GM21423 (cell line): Measurements from ENCODE around the gene OPA3.
"Not testable (repeated sequence)": the region's sequence is repeated elsewhere in the genome, so short reads cannot be mapped to it uniquely, and the experiment has no call there.

Experiments used
- ATAC-seq: cut with Tn5 transposase; IDR thresholded peaks from one replicate; pipeline ENCODE4 v1.9.1; 2021; ENCODE audit warnings: mild to moderate bottlenecking, moderate library complexity; ENCODE audit not compliant: unreplicated experiment

OPA3 gene

GRCh38 chr19:45523642-45524256 is 60.9 kb downstream of the OPA3 start:
- ATAC-seq, result no peak

GRCh38 chr19:45522010-45522941 is 62.3 kb downstream of the OPA3 start:
- no peak for ATAC-seq

GRCh38 chr19:45518469-45518826 is 66.2 kb downstream of the OPA3 start:
- ATAC-seq, result no peak

GRCh38 chr19:45517641-45518468 is 66.7 kb downstream of the OPA3 start:
- no peak for ATAC-seq

GRCh38 chr19:45517238-45517637 is 67.4 kb downstream of the OPA3 start:
- no peak for ATAC-seq

GRCh38 chr19:45515807-45516401 is 68.7 kb downstream of the OPA3 start:
- ATAC-seq, result no peak

GRCh38 chr19:45515081-45515624 is 69.4 kb downstream of the OPA3 start:
- ATAC-seq, result no peak

GRCh38 chr19:45514376-45515051 is 70.1 kb downstream of the OPA3 start:
- no peak for ATAC-seq

GRCh38 chr19:45512881-45513483 is 71.6 kb downstream of the OPA3 start:
- no peak for ATAC-seq

GRCh38 chr19:45511074-45511473 is 73.5 kb downstream of the OPA3 start:
- ATAC-seq, result no peak

GRCh38 chr19:45510352-45510751 is 74.2 kb downstream of the OPA3 start:
- ATAC-seq, result not testable (repeated sequence)

- no peak for ATAC-seq
These were observed 74.9 kb downstream of the OPA3 start for GRCh38 chr19:45509692-45510015.

- ATAC-seq, result no peak
These were observed 75.5 kb downstream of the OPA3 start for GRCh38 chr19:45508861-45509691.

- ATAC-seq, result no peak
These were observed 76.2 kb downstream of the OPA3 start for GRCh38 chr19:45508417-45508860.

- ATAC-seq, result no peak
These were observed 76.7 kb downstream of the OPA3 start for GRCh38 chr19:45507872-45508416.

- peak; percentile 37 for ATAC-seq
These were observed 77.4 kb downstream of the OPA3 start, which contains the start of gene VASP for GRCh38 chr19:45506989-45507871. Gene VASP, plus strand, starts transcription at chr19:45507479. Its CDS starts 293 bp downstream, at chr19:45507772.

- peak; percentile 61 for ATAC-seq
These were observed 78.2 kb downstream of the OPA3 start for GRCh38 chr19:45506246-45506988.
